Left ventricle myocardium inferior (tissue), 1 donor: Measurements from ENCODE around the gene TBC1D22A. TPM values are rescaled to one million over a fixed set of nuclear protein-coding genes. Genes with fewer than 3 reads are reported as not detected.

Experiments used
- DNase-seq: peaks from one replicate; pipeline ENCODE4 v3.0.0-alpha.2; 2020
- H3K27ac ChIP-seq: fragments of 200-600 bp; replicated peaks from 2 replicates; pipeline ENCODE4 v1.8.0; 2021
- H3K27me3 ChIP-seq: fragments of 200-600 bp; 2 replicates; pipeline ENCODE4 v1.8.0; 2021; ENCODE audit warnings: low read depth
- H3K36me3 ChIP-seq: fragments of 200-600 bp; 2 replicates; pipeline ENCODE4 v1.8.0; 2021
- H3K4me1 ChIP-seq: fragments of 200-600 bp; 2 replicates; pipeline ENCODE4 v1.8.0; 2021
- H3K4me3 ChIP-seq: fragments of 200-600 bp; 2 replicates; pipeline ENCODE4 v1.8.0; 2021; ENCODE audit warnings: mild to moderate bottlenecking, moderate library complexity
- H3K9me3 ChIP-seq: fragments of 200-600 bp; replicated peaks from 2 replicates; pipeline ENCODE4 v1.8.0; 2021
- CTCF ChIP-seq: fragments of 200-600 bp; IDR thresholded peaks from 2 replicates; pipeline ENCODE4 v1.8.0; 2021; ENCODE audit warnings: antibody characterized with exemption, mild to moderate bottlenecking, borderline replicate concordance
- intact Hi-C: fragments of 100-400 bp; cut with micrococcal nuclease; formaldehyde crosslinking; loops from one replicate; pipeline ENCODE4 v1.11.0; 2022
- total RNA-seq: library from RNA; stranded (reverse); fragmentation: NEBNext Ultra II Directional; extraction: Animal tissue kit (Norgen Biotek cat#: 25700); gene quantifications from one replicate; pipeline ENCODE4 v1.2.1, GENCODE V29; 2021
- donor health status: DM: no; HTN: yes; CAD: no; lungs with severe emphysema.

TBC1D22A gene
- total RNA-seq, 1 donor from 2014 or later, result 16.2 TPM

- Histone ChIP-seq H3K4me1 (peaks cover 37% of the 10 kb centered on the region), H3K4me3 (no peak overlapping the region), H3K27ac (peak overlapping the region; percentile 17), H3K36me3 (no peaks in the 10 kb centered on the region), H3K27me3 (no peaks in the 10 kb centered on the region), H3K9me3 (no peaks in the 10 kb centered on the region)
- intact Hi-C loops, result no loop called here
- DNase-seq, result no peak
- no peak for TF ChIP-seq CTCF
Observed at GRCh38 chr22:46936378-46936903, 174.0 kb downstream of the TBC1D22A start.

GRCh38 chr22:46937185-46937584, 174.7 kb downstream of the TBC1D22A start:
- H3K27me3 ChIP-seq, result no peaks in the 10 kb centered on the region
- H3K36me3 ChIP-seq, result no peaks in the 10 kb centered on the region
- TF ChIP-seq CTCF, result no peak
- DNase-seq, result no peak
- intact Hi-C loops, result no loop called here
- peaks cover 37% of the 10 kb centered on the region for H3K4me1 ChIP-seq
- H3K27ac ChIP-seq, result no peak overlapping the region
- no peak overlapping the region for H3K4me3 ChIP-seq
- no peaks in the 10 kb centered on the region for H3K9me3 ChIP-seq

GRCh38 chr22:46937939-46938338, 175.5 kb downstream of the TBC1D22A start:
- peaks cover 33% of the 10 kb centered on the region for H3K4me1 ChIP-seq
- H3K9me3 ChIP-seq, result no peaks in the 10 kb centered on the region
- no peak for TF ChIP-seq CTCF
- intact Hi-C loops, result no loop called here
- no peak overlapping the region for H3K4me3 ChIP-seq
- no peak overlapping the region for H3K27ac ChIP-seq
- no peak for DNase-seq
- H3K36me3 ChIP-seq, result no peaks in the 10 kb centered on the region
- H3K27me3 ChIP-seq, result no peaks in the 10 kb centered on the region

GRCh38 chr22:46941968-46942798, 179.7 kb downstream of the TBC1D22A start:
- peak overlapping the region; percentile 40 for H3K4me3 ChIP-seq
- peak; percentile 42 for DNase-seq
- TF ChIP-seq CTCF, result no peak
- H3K36me3 ChIP-seq, result peaks cover 7% of the 10 kb centered on the region
- peak overlapping the region; percentile 85 for H3K27ac ChIP-seq
- H3K27me3 ChIP-seq, result no peaks in the 10 kb centered on the region
- intact Hi-C loops, result no loop called here
- peaks cover 9% of the 10 kb centered on the region for H3K4me1 ChIP-seq
- no peaks in the 10 kb centered on the region for H3K9me3 ChIP-seq

GRCh38 chr22:46942799-46943785, 180.6 kb downstream of the TBC1D22A start:
- H3K27ac ChIP-seq, result peak overlapping the region; percentile 85
- intact Hi-C loops, result no loop called here
- TF ChIP-seq CTCF, result no peak

More at GRCh38 chr22:46942799-46943785, 180.6 kb downstream of the TBC1D22A start:
- Histone ChIP-seq H3K4me1 (peaks cover 9% of the 10 kb centered on the region), H3K27me3 (no peaks in the 10 kb centered on the region), H3K4me3 (peak overlapping the region; percentile 40), H3K9me3 (no peaks in the 10 kb centered on the region), H3K36me3 (peaks cover 7% of the 10 kb centered on the region)
- peak; percentile 41 for DNase-seq
